MM.1S (cell line): Measurements from ENCODE around the gene TTC38.

Source experiments
- DNase-seq: peaks from one replicate; pipeline ENCODE4 v3.0.0-alpha.2; 2015
- H2AFZ ChIP-seq: fragments of 300-600 bp; sonication (generic); 2 replicates; pipeline ENCODE4 v1.6.0; 2016; ENCODE audit warnings: antibody characterized with exemption, low read length
- H3F3A ChIP-seq: fragments of 300-600 bp; sonication (generic); 2 replicates; pipeline ENCODE4 v1.6.1; 2016; ENCODE audit warnings: mild to moderate bottlenecking, antibody characterized with exemption, low read length, moderate library complexity, mixed read lengths; ENCODE audit not compliant: insufficient read depth
- H3K27ac ChIP-seq: fragments of 300-600 bp; sonication (generic); 2 replicates; pipeline ENCODE4 v1.5.1; 2016; ENCODE audit warnings: mild to moderate bottlenecking, low read length
- H3K27me3 ChIP-seq: fragments of 300-600 bp; sonication (generic); replicated peaks from 2 replicates; pipeline ENCODE4 v1.6.0; 2016; ENCODE audit warnings: low read length; ENCODE audit not compliant: insufficient read depth
- H3K36me3 ChIP-seq: fragments of 300-600 bp; sonication (generic); replicated peaks from 2 replicates; pipeline ENCODE4 v1.6.1; 2016; ENCODE audit warnings: mild to moderate bottlenecking, low read length, mixed read lengths; ENCODE audit not compliant: insufficient read depth
- H3K4me1 ChIP-seq: fragments of 300-600 bp; sonication (generic); 2 replicates; pipeline ENCODE4 v1.6.1; 2016; ENCODE audit warnings: low read length, mixed read lengths
- H3K4me2 ChIP-seq: fragments of 300-600 bp; sonication (generic); 2 replicates; pipeline ENCODE4 v1.6.0; 2016; ENCODE audit warnings: low read depth, low read length
- H3K4me3 ChIP-seq: fragments of 300-600 bp; sonication (generic); 2 replicates; pipeline ENCODE4 v1.5.1; 2016; ENCODE audit warnings: low read length, mixed read lengths
- H3K79me2 ChIP-seq: fragments of 300-600 bp; sonication (generic); 2 replicates; pipeline ENCODE4 v1.6.1; 2016; ENCODE audit warnings: mixed run types, low read length, mixed read lengths
- H3K9ac ChIP-seq: fragments of 300-600 bp; sonication (generic); 2 replicates; pipeline ENCODE4 v1.6.1; 2016; ENCODE audit warnings: low read length, mixed read lengths
- H3K9me2 ChIP-seq: fragments of 300-600 bp; sonication (generic); replicated peaks from 2 replicates; pipeline ENCODE4 v1.6.1; 2016; ENCODE audit warnings: mild to moderate bottlenecking, low read length, mixed read lengths; ENCODE audit not compliant: insufficient read depth
- H3K9me3 ChIP-seq: fragments of 300-600 bp; sonication (generic); replicated peaks from 2 replicates; pipeline ENCODE4 v1.6.1; 2016; ENCODE audit warnings: mild to moderate bottlenecking, low read length, mixed read lengths; ENCODE audit not compliant: insufficient read depth
- H4K20me1 ChIP-seq: fragments of 300-600 bp; sonication (generic); 2 replicates; pipeline ENCODE4 v1.6.1; 2016; ENCODE audit warnings: mild to moderate bottlenecking, low read length, moderate library complexity, mixed read lengths; ENCODE audit not compliant: insufficient read depth
- EZH2 ChIP-seq: fragments of 300-600 bp; sonication (generic); optimal IDR thresholded peaks from 2 replicates; pipeline ENCODE3; 2017; ENCODE audit warnings: low read depth, mild to moderate bottlenecking, antibody characterized with exemption, low read length, mixed read lengths
- EZH2phosphoT487 ChIP-seq: fragments of 300-600 bp; sonication (generic); IDR thresholded peaks from 2 replicates; pipeline ENCODE4 v1.6.1; 2018; ENCODE audit warnings: antibody characterized with exemption, low read length
- TF ChIP-seq, protein P1 (sequence below): fragments of 300-600 bp; sonication (generic); IDR thresholded peaks from 2 replicates; pipeline ENCODE4 v1.5.1; 2016; ENCODE audit warnings: antibody characterized with exemption, low read length, mixed read lengths

Gene TTC38

DNA sequence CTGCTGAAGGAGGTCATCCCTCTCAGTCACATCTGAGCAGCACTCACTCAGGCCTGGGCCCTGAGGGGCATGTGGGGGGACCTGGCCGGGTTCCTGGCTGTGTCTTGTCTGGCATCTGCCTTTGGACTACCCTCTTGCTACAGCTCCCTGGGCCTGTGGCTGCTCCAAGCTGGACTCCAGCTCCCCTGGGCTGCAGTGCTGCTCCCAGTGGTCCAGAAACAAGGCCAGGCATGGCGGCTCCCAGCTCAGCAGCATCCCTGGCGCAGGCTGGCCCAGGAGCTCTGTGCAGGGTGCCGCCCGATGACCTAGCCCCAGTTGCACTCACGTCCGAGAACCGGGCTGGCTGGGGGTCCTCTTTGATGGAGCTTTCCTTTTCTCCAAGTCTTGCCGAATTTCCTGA lies 23.0 kb upstream of the TTC38 start:
- Histone ChIP-seq H3F3A (no peaks in the 10 kb centered on the region), H3K4me1 (no peaks in the 10 kb centered on the region), H3K36me3 (no peaks in the 10 kb centered on the region), H3K4me2 (no peak overlapping the region), H2AFZ (no peak overlapping the region), H3K27ac (no peak overlapping the region), H3K79me2 (0 out of 2 replicates have a peak, but pooled peaks cover 3% of the 10 kb centered on the region), H3K4me3 (no peak overlapping the region), H3K9me3 (no peaks in the 10 kb centered on the region), H3K9ac (no peak overlapping the region), H3K9me2 (no peaks in the 10 kb centered on the region), H3K27me3 (no peaks in the 10 kb centered on the region), H4K20me1 (no peaks in the 10 kb centered on the region)
- DNase-seq: no peak
- TF ChIP-seq EZH2phosphoT487 (no peak), EZH2 (no peak)
- TF ChIP-seq, protein P1, sequence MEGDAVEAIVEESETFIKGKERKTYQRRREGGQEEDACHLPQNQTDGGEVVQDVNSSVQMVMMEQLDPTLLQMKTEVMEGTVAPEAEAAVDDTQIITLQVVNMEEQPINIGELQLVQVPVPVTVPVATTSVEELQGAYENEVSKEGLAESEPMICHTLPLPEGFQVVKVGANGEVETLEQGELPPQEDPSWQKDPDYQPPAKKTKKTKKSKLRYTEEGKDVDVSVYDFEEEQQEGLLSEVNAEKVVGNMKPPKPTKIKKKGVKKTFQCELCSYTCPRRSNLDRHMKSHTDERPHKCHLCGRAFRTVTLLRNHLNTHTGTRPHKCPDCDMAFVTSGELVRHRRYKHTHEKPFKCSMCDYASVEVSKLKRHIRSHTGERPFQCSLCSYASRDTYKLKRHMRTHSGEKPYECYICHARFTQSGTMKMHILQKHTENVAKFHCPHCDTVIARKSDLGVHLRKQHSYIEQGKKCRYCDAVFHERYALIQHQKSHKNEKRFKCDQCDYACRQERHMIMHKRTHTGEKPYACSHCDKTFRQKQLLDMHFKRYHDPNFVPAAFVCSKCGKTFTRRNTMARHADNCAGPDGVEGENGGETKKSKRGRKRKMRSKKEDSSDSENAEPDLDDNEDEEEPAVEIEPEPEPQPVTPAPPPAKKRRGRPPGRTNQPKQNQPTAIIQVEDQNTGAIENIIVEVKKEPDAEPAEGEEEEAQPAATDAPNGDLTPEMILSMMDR: no peak

DNA sequence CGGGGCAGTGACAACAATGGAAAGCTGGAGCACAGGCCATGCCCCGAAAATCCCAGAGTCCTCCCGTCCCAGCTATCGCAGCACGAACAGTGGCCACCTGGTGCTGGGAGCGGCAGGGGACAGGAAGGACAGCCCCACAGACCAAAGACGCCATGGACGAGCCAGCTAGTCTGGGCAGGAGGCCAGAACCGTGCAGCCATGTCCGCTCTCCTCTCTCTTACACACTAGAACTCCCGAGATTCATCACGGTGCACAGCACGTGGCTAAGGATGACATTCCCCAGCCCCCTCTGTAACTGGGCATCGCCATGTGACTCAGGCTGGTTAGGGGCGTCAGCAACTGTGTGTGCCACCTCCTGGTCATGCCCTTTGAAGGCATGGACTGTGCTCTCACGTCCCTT lies 22.3 kb upstream of the TTC38 start:
- no peaks in the 10 kb centered on the region for H3F3A ChIP-seq
- H4K20me1 ChIP-seq: no peaks in the 10 kb centered on the region
- H3K9ac ChIP-seq: no peak overlapping the region
- no peak overlapping the region for H3K27ac ChIP-seq
- H3K27me3 ChIP-seq: no peaks in the 10 kb centered on the region
- no peak for DNase-seq
- no peaks in the 10 kb centered on the region for H3K4me1 ChIP-seq
- H3K9me2 ChIP-seq: no peaks in the 10 kb centered on the region
- no peaks in the 10 kb centered on the region for H3K9me3 ChIP-seq
- TF ChIP-seq, protein P1: no peak
- no peak for TF ChIP-seq EZH2
- no peak for TF ChIP-seq EZH2phosphoT487
- H3K79me2 ChIP-seq: 0 out of 2 replicates have a peak, but pooled peaks cover 3% of the 10 kb centered on the region
- H3K4me3 ChIP-seq: no peak overlapping the region
- no peak overlapping the region for H2AFZ ChIP-seq
- H3K4me2 ChIP-seq: no peak overlapping the region
- H3K36me3 ChIP-seq: no peaks in the 10 kb centered on the region

DNA sequence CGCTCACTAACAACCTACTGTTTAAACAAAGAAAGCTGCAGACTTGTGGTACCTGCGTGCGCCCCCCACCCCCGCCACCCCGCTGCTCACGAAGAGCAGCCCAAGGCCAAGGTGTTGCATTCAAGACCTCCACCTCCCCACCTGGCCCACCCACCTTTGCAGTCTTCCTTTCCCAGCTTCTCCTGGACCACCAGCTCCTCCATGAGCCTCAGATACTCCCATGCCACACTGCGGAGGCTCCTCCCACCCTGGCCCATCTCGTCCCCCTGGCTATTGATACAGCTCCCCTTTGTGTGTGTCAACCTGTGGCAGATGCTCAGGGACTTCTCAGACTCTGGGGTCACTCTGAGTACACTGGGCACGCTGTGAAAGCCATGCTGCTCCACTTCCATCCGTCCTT lies 21.6 kb upstream of the TTC38 start:
- Histone ChIP-seq H2AFZ (no peak overlapping the region), H3K79me2 (0 out of 2 replicates have a peak, but pooled peaks cover 3% of the 10 kb centered on the region), H3K9me3 (no peaks in the 10 kb centered on the region), H3F3A (no peaks in the 10 kb centered on the region), H3K27me3 (no peaks in the 10 kb centered on the region), H4K20me1 (no peaks in the 10 kb centered on the region), H3K9me2 (no peaks in the 10 kb centered on the region), H3K9ac (no peak overlapping the region), H3K4me3 (no peak overlapping the region), H3K4me1 (0 out of 2 replicates have a peak, but pooled peaks cover 3% of the 10 kb centered on the region), H3K36me3 (no peaks in the 10 kb centered on the region), H3K4me2 (no peak overlapping the region), H3K27ac (no peak overlapping the region)
- no peak for DNase-seq
- TF ChIP-seq, protein P1: no peak
- TF ChIP-seq EZH2phosphoT487 (no peak), EZH2 (no peak)
